Panc1 (cell line): ENCODE data around the gene GM2A.

ENCODE experiments used
- CTCF ChIP-seq: fragments of 450-650 bp; IDR thresholded peaks from 2 replicates; pipeline ENCODE4 v1.5.1; 2017; ENCODE audit warnings: mild to moderate bottlenecking
- POLR2AphosphoS5 ChIP-seq: IDR thresholded peaks from 2 replicates; pipeline ENCODE4 v1.6.1; 2012; ENCODE audit warnings: mild to moderate bottlenecking, low read depth, low read length, moderate library complexity
- REST ChIP-seq, 2 experiments: IDR thresholded peaks; 2 replicates each; pipeline ENCODE4 v1.6.1; 2011 to 2012; ENCODE audit warnings: low read depth in 2 of 2, control low read depth in 1 of 2, low read length in 1 of 2, mild to moderate bottlenecking in 1 of 2, moderate library complexity in 1 of 2; ENCODE audit not compliant: insufficient read depth in 1 of 2
- SIN3A ChIP-seq: IDR thresholded peaks from 2 replicates; pipeline ENCODE4 v1.6.1; 2012; ENCODE audit warnings: low read depth, mild to moderate bottlenecking, low read length, moderate library complexity, borderline replicate concordance; ENCODE audit not compliant: insufficient read depth

GRCh38 chr5:151258201-151258611, 5.2 kb downstream of the GM2A start:
- TF ChIP-seq CTCF (no peak), POLR2AphosphoS5 (no peak), SIN3A (no peak), REST (IDR thresholded peaks at IDR 0.05; ENCODE audit: insufficient read depth in 1 of 2, low read depth in 2 of 2, low read length in 1 of 2) (no peak)
